ENCODE data around the gene CHRDL2. TPM values are rescaled to one million over a fixed set of nuclear protein-coding genes. Genes with fewer than 3 reads are reported as not detected.

CHRDL2 gene
- total and polyA plus RNA-seq, 2 donors (not counting 1 experiment from before 2014, with no cell fraction given), result not detected

DNA sequence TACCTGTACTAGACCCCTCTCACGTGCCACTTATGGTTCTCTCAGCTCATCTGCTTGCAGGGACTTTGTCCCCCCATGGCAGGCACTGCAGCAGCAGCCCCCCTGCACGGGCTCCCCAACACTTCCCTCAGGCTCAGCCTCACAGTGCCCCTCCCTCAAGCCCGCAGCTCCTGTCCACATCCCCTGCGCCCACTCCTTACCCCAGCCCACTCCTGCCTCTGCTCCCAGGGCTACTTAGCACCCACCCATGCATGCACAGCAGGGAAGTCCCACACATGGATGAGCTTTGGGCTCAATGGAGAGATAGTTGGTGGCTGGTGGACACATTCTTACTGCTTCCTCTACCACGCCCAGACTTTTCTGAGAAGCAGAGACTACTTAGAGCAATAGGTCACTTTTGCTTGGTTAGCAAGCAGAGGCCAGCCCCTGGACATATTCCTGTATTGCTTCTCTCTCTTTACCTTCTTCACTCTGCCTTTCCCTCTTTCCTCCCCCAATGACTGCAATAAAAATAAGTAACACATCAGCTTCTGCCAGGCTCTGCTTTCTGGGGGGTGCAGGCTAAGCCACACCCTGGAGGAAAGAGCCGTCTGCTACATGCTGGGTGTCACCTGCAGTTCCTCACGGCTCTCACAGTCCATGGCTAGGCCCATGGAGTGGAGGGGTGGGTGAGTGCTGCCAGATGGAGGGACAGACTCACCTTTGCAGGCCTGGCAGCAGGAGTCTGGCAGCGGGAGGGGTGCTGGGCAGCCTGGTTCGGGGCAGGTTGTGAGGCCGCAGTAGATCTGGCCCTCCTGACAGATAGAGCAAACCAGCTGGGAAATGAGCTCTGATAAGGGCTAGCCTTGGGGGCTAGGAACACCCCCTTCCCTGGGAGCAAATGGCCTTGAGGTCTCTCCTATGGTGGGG is 23.4 kb downstream of the CHRDL2 start:
- TF ChIP-seq, protein P1, sequence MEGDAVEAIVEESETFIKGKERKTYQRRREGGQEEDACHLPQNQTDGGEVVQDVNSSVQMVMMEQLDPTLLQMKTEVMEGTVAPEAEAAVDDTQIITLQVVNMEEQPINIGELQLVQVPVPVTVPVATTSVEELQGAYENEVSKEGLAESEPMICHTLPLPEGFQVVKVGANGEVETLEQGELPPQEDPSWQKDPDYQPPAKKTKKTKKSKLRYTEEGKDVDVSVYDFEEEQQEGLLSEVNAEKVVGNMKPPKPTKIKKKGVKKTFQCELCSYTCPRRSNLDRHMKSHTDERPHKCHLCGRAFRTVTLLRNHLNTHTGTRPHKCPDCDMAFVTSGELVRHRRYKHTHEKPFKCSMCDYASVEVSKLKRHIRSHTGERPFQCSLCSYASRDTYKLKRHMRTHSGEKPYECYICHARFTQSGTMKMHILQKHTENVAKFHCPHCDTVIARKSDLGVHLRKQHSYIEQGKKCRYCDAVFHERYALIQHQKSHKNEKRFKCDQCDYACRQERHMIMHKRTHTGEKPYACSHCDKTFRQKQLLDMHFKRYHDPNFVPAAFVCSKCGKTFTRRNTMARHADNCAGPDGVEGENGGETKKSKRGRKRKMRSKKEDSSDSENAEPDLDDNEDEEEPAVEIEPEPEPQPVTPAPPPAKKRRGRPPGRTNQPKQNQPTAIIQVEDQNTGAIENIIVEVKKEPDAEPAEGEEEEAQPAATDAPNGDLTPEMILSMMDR (conservative IDR thresholded peaks at IDR 0.05 in 1 of 2, IDR thresholded peaks at IDR 0.05 in 1 of 2; ENCODE audit: low read depth in 1 of 2, low read length in 2 of 2), result no peak
- no peak for TF ChIP-seq EZH2 (IDR thresholded peaks at IDR 0.05; ENCODE audit: low read length, missing control alignments)
- Histone ChIP-seq H3K79me2 (ENCODE audit: control insufficient read depth, insufficient read depth, low read length) (no peaks in the 10 kb centered on the region), H2AFZ (ENCODE audit: low read length) (no peak overlapping the region), H3K27ac (ENCODE audit: insufficient read depth, low read length) (no peak overlapping the region), H3K36me3 (ENCODE audit: control insufficient read depth, insufficient read depth, low read length) (no peaks in the 10 kb centered on the region), H3K4me2 (ENCODE audit: extremely low read depth, insufficient read depth, low read length) (no peak overlapping the region), H4K20me1 (ENCODE audit: control insufficient read depth, extremely low read depth, insufficient read depth, low read length) (no peaks in the 10 kb centered on the region), H3K4me1 (ENCODE audit: control insufficient read depth, extremely low read depth, insufficient read depth, low read length) (no peaks in the 10 kb centered on the region), H3K27me3 (ENCODE audit: control insufficient read depth, insufficient read depth, low read length) (no peaks in the 10 kb centered on the region), H3K9ac (ENCODE audit: insufficient read depth, low read length) (no peak overlapping the region), H3K4me3 (replicated peaks in 1 of 4; ENCODE audit: control extremely low read depth in 1 of 4, insufficient read depth in 1 of 4, low read depth in 3 of 4, low read length in 4 of 4) (no peak overlapping the region), H3K9me3 (ENCODE audit: control insufficient read depth, insufficient read depth, low read depth, low read length) (no peaks in the 10 kb centered on the region)
- DNase-seq (ENCODE audit: low read depth in 2 of 2), result no peak

DNA sequence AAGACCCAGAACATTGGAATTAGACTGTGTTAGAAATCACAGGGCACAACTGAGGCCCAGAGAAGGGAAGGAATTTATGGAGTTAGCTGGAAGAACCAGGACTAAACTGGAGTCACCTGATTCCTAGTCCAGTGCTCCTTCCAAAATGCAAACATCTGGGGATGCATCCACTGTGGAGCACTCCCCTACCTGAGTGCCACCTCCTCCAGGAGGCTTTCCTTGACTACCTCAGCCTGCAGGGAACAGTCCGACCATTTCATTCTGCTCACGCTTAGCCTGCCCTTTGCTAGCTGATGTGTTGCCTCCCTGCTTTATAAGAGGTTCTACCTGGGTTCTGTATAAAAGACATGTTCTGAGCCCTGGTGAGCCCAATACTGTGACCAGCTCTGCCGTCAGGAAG is 24.0 kb downstream of the CHRDL2 start:
- H3K79me2 ChIP-seq (ENCODE audit: control insufficient read depth, insufficient read depth, low read length), result no peaks in the 10 kb centered on the region
- TF ChIP-seq EZH2 (IDR thresholded peaks at IDR 0.05; ENCODE audit: low read length, missing control alignments), result no peak
- TF ChIP-seq, protein P1 (conservative IDR thresholded peaks at IDR 0.05 in 1 of 2, IDR thresholded peaks at IDR 0.05 in 1 of 2; ENCODE audit: low read depth in 1 of 2, low read length in 2 of 2), result no peak
- H3K4me1 ChIP-seq (ENCODE audit: control insufficient read depth, extremely low read depth, insufficient read depth, low read length), result no peaks in the 10 kb centered on the region
- no peak overlapping the region for H3K27ac ChIP-seq (ENCODE audit: insufficient read depth, low read length)
- H3K4me3 ChIP-seq (replicated peaks in 1 of 4; ENCODE audit: control extremely low read depth in 1 of 4, insufficient read depth in 1 of 4, low read depth in 3 of 4, low read length in 4 of 4), result no peak overlapping the region
- no peak overlapping the region for H3K9ac ChIP-seq (ENCODE audit: insufficient read depth, low read length)
- H3K36me3 ChIP-seq (ENCODE audit: control insufficient read depth, insufficient read depth, low read length), result no peaks in the 10 kb centered on the region
- DNase-seq (ENCODE audit: low read depth in 2 of 2), result no peak
- H3K4me2 ChIP-seq (ENCODE audit: extremely low read depth, insufficient read depth, low read length), result no peak overlapping the region
- no peak overlapping the region for H2AFZ ChIP-seq (ENCODE audit: low read length)
- H4K20me1 ChIP-seq (ENCODE audit: control insufficient read depth, extremely low read depth, insufficient read depth, low read length), result no peaks in the 10 kb centered on the region
- no peaks in the 10 kb centered on the region for H3K27me3 ChIP-seq (ENCODE audit: control insufficient read depth, insufficient read depth, low read length)
- H3K9me3 ChIP-seq (ENCODE audit: control insufficient read depth, insufficient read depth, low read depth, low read length), result no peaks in the 10 kb centered on the region

DNA sequence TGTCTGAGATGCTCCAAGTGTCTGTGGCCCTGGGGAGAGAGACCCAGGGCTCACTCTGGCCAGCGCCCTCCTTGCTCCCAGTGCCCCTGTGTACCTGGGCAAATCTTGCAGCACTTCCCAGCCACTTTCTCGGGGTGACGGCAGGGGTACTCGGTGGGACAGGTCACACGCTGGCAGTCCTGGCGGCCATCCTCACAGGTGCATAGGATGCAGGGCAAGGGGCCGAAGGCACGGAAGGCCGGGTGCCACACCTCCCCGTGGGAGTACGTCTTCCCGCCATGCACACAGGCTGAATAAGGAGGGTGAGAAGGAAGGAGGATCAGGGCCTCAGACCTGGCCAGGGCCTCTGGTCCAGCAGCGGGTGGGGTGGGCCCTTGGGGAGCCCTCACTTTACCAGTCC is 28.0 kb downstream of the CHRDL2 start:
- no peak overlapping the region for H3K9ac ChIP-seq (ENCODE audit: insufficient read depth, low read length)
- H4K20me1 ChIP-seq (ENCODE audit: control insufficient read depth, extremely low read depth, insufficient read depth, low read length), result no peaks in the 10 kb centered on the region
- no peak overlapping the region for H3K4me2 ChIP-seq (ENCODE audit: extremely low read depth, insufficient read depth, low read length)
- DNase-seq (ENCODE audit: low read depth in 2 of 2), result no peak
- no peaks in the 10 kb centered on the region for H3K4me1 ChIP-seq (ENCODE audit: control insufficient read depth, extremely low read depth, insufficient read depth, low read length)
- no peaks in the 10 kb centered on the region for H3K9me3 ChIP-seq (ENCODE audit: control insufficient read depth, insufficient read depth, low read depth, low read length)
- no peaks in the 10 kb centered on the region for H3K79me2 ChIP-seq (ENCODE audit: control insufficient read depth, insufficient read depth, low read length)
- no peak overlapping the region for H3K4me3 ChIP-seq (replicated peaks in 1 of 4; ENCODE audit: control extremely low read depth in 1 of 4, insufficient read depth in 1 of 4, low read depth in 3 of 4, low read length in 4 of 4)
- TF ChIP-seq, protein P1 (conservative IDR thresholded peaks at IDR 0.05 in 1 of 2, IDR thresholded peaks at IDR 0.05 in 1 of 2; ENCODE audit: low read depth in 1 of 2, low read length in 2 of 2), result no peak
- TF ChIP-seq EZH2 (IDR thresholded peaks at IDR 0.05; ENCODE audit: low read length, missing control alignments), result no peak
- H3K36me3 ChIP-seq (ENCODE audit: control insufficient read depth, insufficient read depth, low read length), result no peaks in the 10 kb centered on the region
- H3K27ac ChIP-seq (ENCODE audit: insufficient read depth, low read length), result no peak overlapping the region
- H3K27me3 ChIP-seq (ENCODE audit: control insufficient read depth, insufficient read depth, low read length), result no peaks in the 10 kb centered on the region
- H2AFZ ChIP-seq (ENCODE audit: low read length), result no peak overlapping the region
